Thoracic aorta (tissue), 2 donors: ENCODE results near the gene ANKRD16. TPM values are rescaled to one million over a fixed set of nuclear protein-coding genes. Genes with fewer than 3 reads are reported as not detected.
A peak's percentile ranks its signal among the peaks of the same experiment; 100 is the strongest.
"Not testable (repeated sequence)": the region's sequence is repeated elsewhere in the genome, so short reads cannot be mapped to it uniquely, and the experiment has no call there.

Experiments used
- ATAC-seq: fragments of 150-250 bp; one replicate; pipeline ENCODE4 v1.8.0; 2017; ENCODE audit warnings: low read depth; ENCODE audit not compliant: insufficient number of reproducible peaks, low FRiP score
- DNase-seq: peaks from one replicate; pipeline ENCODE4 v3.0.0-alpha.2; 2020; ENCODE audit warnings: low spot score
- H3K27ac ChIP-seq, 2 donors: fragments of 200-600 bp; sonication (generic); 1 replicate in 1 of 2; 2 replicates in 1 of 2; pipeline ENCODE4 v1.5.1; 2016; ENCODE audit warnings: mild to moderate bottlenecking in 2 of 2, moderate library complexity in 2 of 2
- H3K27me3 ChIP-seq: fragments of 200-600 bp; sonication (generic); replicated peaks from 2 replicates; pipeline ENCODE4 v1.6.0; 2016; ENCODE audit warnings: mild to moderate bottlenecking; ENCODE audit not compliant: insufficient read depth
- H3K36me3 ChIP-seq: fragments of 200-600 bp; sonication (generic); one replicate; pipeline ENCODE4 v1.5.1; 2016
- H3K4me1 ChIP-seq, 2 donors: fragments of 200-600 bp; sonication (generic); 1 replicate in 1 of 2; 2 replicates in 1 of 2; pipeline versions ENCODE4 v1.5.1 to v1.6.0; 2016; ENCODE audit warnings: low read depth in 2 of 2, mild to moderate bottlenecking in 1 of 2; ENCODE audit not compliant: control insufficient read depth in 1 of 2
- H3K4me3 ChIP-seq: fragments of 200-600 bp; sonication (generic); 2 replicates; pipeline ENCODE4 v1.5.1; 2016; ENCODE audit warnings: mild to moderate bottlenecking
- H3K9me3 ChIP-seq: fragments of 200-600 bp; sonication (generic); 2 replicates; pipeline ENCODE4 v1.5.1; 2016
- CTCF ChIP-seq: fragments of 200-600 bp; sonication (generic); IDR thresholded peaks from one replicate; pipeline ENCODE4 v1.5.1; 2019; ENCODE audit warnings: antibody characterized with exemption
- total RNA-seq, 2 donors: library from RNA; depleted of rRNA; stranded (reverse); fragments of >200 nt; gene quantifications; one replicate each; pipeline versions ENCODE4 v1.1.0 to v1.2.3, GENCODE V29; 2016

Gene ANKRD16
- total RNA-seq, 2 donors from 2014 or later, result 10.4 to 15.0 TPM

DNA sequence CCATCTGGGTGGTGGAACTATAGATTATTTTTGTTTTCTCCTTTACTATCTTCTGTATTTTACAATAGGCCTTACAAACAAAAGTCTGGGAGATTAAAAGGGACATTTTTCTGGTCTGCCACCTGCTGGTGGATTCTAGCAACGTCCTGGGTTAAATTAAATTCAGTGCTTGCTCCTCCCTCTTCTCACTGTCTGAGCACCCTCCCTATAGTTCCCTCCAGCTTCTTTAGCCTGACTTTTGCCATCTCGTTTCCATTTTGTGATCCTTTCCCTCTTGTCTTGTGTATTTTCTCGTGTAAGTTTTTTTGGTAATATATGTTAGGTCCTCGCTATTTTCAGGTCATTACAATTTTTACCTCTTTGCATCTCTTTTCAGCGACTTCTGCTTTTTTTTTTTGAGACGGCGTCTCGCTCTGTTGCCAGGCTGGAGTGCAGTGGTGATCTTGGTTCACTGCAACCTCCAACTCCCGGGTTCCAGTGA lies 16.1 kb downstream of the ANKRD16 start:
- Histone ChIP-seq H3K36me3 (peaks cover 12% of the 10 kb centered on the region), H3K27ac (no peak overlapping the region), H3K4me3 (no peak overlapping the region), H3K27me3 (no peaks in the 10 kb centered on the region), H3K4me1 (no peaks in the 10 kb centered on the region), H3K9me3 (no peaks in the 10 kb centered on the region)
- TF ChIP-seq CTCF, result peak; percentile 75
- DNase-seq (no peak), ATAC-seq (no peak)

DNA sequence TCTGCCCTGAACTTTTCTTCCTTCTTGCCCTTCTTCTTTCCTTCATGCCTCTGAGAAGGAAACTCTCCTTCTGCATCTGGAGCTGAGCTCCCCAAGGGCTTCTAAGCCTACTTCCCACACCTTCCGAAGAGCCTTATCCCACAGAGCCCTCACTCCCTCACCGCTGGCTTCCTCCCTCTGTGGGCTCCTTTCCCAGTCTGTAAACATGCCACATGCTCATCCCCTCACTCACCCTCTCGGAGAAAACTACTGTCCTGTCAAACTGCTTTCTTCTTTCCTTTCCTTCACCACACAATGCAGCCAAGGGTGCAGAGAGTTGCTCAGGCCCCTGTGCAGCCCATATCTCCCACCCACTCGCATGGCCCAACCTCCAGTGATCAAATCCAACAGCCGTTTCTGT lies 18.1 kb downstream of the ANKRD16 start:
- Histone ChIP-seq H3K4me3 (no peak overlapping the region), H3K36me3 (no peaks in the 10 kb centered on the region), H3K4me1 (no peaks in the 10 kb centered on the region), H3K9me3 (no peaks in the 10 kb centered on the region), H3K27me3 (no peaks in the 10 kb centered on the region), H3K27ac (no peak overlapping the region)
- no peak for TF ChIP-seq CTCF
- no peak for ATAC-seq
- DNase-seq, result no peak

DNA sequence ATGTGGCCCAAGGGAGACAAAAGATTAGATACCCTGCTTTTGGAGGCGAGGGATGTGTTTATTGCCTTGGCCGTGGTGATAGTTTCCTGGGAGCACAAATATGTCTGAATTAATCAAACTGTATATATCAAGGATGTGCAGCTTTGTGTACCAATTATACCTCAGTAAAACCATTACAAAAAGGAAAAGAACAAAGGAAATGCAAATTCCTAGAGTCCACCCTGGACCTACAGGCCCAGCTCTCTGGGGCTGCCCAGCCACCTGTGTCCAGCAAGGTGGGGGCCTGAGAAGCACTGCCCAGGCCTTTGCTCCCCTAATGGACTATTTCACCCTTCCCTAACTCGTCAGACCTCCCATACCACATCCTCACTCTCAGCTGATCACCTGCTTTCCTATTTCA lies 20.5 kb downstream of the ANKRD16 start:
- Histone ChIP-seq H3K4me3 (no peak overlapping the region), H3K27ac (no peak overlapping the region), H3K36me3 (no peaks in the 10 kb centered on the region), H3K9me3 (no peaks in the 10 kb centered on the region), H3K4me1 (no peaks in the 10 kb centered on the region), H3K27me3 (no peaks in the 10 kb centered on the region)
- TF ChIP-seq CTCF, result no peak
- ATAC-seq (no peak), DNase-seq (no peak)

GRCh38 chr10:5868383-5868782 lies 21.3 kb downstream of the ANKRD16 start:
- H3K27ac ChIP-seq, H3K4me1 ChIP-seq, H3K36me3 ChIP-seq, H3K4me3 ChIP-seq, DNase-seq, ATAC-seq, H3K27me3 ChIP-seq, H3K9me3 ChIP-seq: not testable (repeated sequence)

GRCh38 chr10:5867091-5867615 lies 22.5 kb downstream of the ANKRD16 start:
- not testable (repeated sequence) for H3K27ac ChIP-seq, DNase-seq, H3K4me3 ChIP-seq, H3K9me3 ChIP-seq, H3K27me3 ChIP-seq, ATAC-seq, H3K4me1 ChIP-seq, H3K36me3 ChIP-seq

DNA sequence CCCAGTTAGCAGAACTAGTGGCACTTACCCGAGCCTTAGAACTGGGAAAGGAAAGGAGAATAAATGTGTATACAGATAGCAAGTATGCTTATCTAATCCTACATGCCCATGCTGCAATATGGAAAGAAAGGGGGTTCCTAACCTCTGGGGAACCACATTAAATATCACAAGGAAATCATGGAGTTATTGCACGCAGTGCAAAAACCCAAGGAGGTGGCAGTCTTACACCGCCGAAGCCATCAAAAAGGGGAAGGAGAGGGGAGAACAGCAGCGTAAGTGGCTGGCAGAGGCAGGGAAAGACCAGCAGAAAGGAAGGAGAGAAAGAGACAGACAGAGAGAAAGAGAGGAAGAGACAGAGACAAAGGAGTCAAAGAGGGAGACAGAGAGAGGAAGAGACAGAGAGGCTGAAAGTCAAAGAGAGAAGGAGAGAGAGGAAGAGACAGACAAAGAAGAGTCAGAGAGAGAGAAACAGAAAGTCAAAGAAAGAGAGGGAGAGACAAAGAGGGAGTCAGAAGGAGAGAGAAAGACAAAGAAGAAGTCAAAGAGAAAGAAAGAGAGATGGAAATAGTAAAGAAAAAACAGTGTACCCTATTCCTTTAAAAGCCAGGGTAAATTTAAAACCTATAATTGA lies 23.1 kb downstream of the ANKRD16 start:
- H3K4me3 ChIP-seq, result not testable (repeated sequence)

DNA sequence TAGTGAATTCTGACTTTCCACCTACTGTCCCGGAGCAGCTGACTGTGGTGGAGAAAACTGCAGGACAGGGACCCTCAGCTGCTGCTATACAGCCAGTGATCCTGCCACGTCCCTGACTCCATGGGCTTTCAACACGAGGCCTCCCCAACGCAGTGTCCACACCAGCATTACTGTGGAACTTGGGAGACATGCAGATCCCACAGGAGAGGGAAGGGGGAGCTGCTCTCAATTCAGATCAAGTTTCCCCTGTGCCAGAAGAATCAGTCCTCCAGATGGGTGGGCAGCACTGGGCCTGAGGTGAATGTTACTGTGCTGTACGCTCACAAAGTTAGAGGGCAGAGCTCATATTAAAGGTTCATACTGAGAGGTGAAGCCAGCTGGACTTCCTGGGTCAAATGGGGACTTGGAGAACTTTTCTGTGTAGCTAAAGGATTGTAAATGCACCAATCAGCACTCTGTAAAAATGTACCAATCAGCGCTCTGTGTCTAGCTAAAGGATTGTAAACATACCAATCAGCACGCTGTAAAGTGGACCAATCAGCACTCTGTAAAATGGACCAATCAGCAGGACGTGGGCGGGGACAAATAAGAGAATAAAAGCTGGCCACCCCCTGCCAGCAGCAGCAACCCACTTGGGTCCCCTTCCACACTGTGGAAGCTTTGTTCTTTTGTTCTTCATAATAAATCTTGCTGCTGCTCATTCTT lies 26.6 kb downstream of the ANKRD16 start:
- H3K27ac ChIP-seq, DNase-seq: not testable (repeated sequence)

More for the DNA sequence above, 23.1 kb downstream of the ANKRD16 start:
- not testable (repeated sequence) for H3K27ac ChIP-seq, H3K27me3 ChIP-seq, H3K36me3 ChIP-seq, H3K4me1 ChIP-seq, ATAC-seq, H3K9me3 ChIP-seq, DNase-seq

More for the DNA sequence above, 26.6 kb downstream of the ANKRD16 start:
- H3K9me3 ChIP-seq, ATAC-seq, H3K4me3 ChIP-seq, H3K4me1 ChIP-seq, H3K27me3 ChIP-seq, H3K36me3 ChIP-seq: not testable (repeated sequence)
